Measurements from ENCODE around the gene TRIM17. TPM values are rescaled to one million over a fixed set of nuclear protein-coding genes. Genes with fewer than 3 reads are reported as not detected.

TRIM17 gene
- total RNA-seq, 4 donors from 2014 or later: 1.2 to 3.8 (median 2.8) TPM

GRCh38 chr1:228453022-228453560, 36.4 kb upstream of the TRIM17 start:
- 85% methylated on average over 10 of the region's 10 CpGs for WGBS
- DNase-seq (ENCODE audit: low spot score in 2 of 2): no peak
- no peak overlapping the region for H3K4me3 ChIP-seq
- no peak for TF ChIP-seq EP300 (IDR thresholded peaks at IDR 0.05)
- TF ChIP-seq POLR2AphosphoS5 (IDR thresholded peaks at IDR 0.05): no peak
- no peak for TF ChIP-seq CTCF (IDR thresholded peaks at IDR 0.05)
- no peak for TF ChIP-seq POLR2A (IDR thresholded peaks at IDR 0.05)
- peaks cover 21% of the 10 kb centered on the region for H3K4me1 ChIP-seq
- no peaks in the 10 kb centered on the region for H3K9me3 ChIP-seq
- no peak overlapping the region for H3K27ac ChIP-seq
- no peaks in the 10 kb centered on the region for H3K36me3 ChIP-seq
- peaks cover 2% of the 10 kb centered on the region for H3K27me3 ChIP-seq

GRCh38 chr1:228452194-228453021, 35.7 kb upstream of the TRIM17 start:
- Histone ChIP-seq H3K4me3 (no peak overlapping the region), H3K27me3 (peaks cover 4% of the 10 kb centered on the region), H3K4me1 (peaks cover 15% of the 10 kb centered on the region), H3K9me3 (no peaks in the 10 kb centered on the region), H3K27ac (no peak overlapping the region), H3K36me3 (no peaks in the 10 kb centered on the region)
- TF ChIP-seq POLR2A (IDR thresholded peaks at IDR 0.05) (no peak), POLR2AphosphoS5 (IDR thresholded peaks at IDR 0.05) (no peak), EP300 (IDR thresholded peaks at IDR 0.05) (no peak), CTCF (IDR thresholded peaks at IDR 0.05) (no peak)
- WGBS: 77% methylated on average over 5 of the region's 10 CpGs
- DNase-seq (ENCODE audit: low spot score in 2 of 2): no peak

GRCh38 chr1:228450200-228450599, 33.5 kb upstream of the TRIM17 start:
- Histone ChIP-seq H3K27me3 (peaks cover 23% of the 10 kb centered on the region), H3K27ac (no peak overlapping the region), H3K4me1 (peaks cover 10% of the 10 kb centered on the region), H3K4me3 (no peak overlapping the region), H3K9me3 (no peaks in the 10 kb centered on the region), H3K36me3 (no peaks in the 10 kb centered on the region)
- no peak for TF ChIP-seq CTCF (IDR thresholded peaks at IDR 0.05)
- no peak for TF ChIP-seq POLR2A (IDR thresholded peaks at IDR 0.05)
- TF ChIP-seq POLR2AphosphoS5 (IDR thresholded peaks at IDR 0.05): no peak
- no peak for TF ChIP-seq EP300 (IDR thresholded peaks at IDR 0.05)
- 91% methylated on average over 10 of the region's 11 CpGs for whole genome bisulfite sequencing
- no peak for DNase-seq (ENCODE audit: low spot score in 2 of 2)

GRCh38 chr1:228448372-228448771, 31.7 kb upstream of the TRIM17 start:
- H3K4me1 ChIP-seq: peaks cover 10% of the 10 kb centered on the region
- no peak for TF ChIP-seq CTCF (IDR thresholded peaks at IDR 0.05)
- no peak for TF ChIP-seq EP300 (IDR thresholded peaks at IDR 0.05)
- no peak for TF ChIP-seq POLR2AphosphoS5 (IDR thresholded peaks at IDR 0.05)
- TF ChIP-seq POLR2A (IDR thresholded peaks at IDR 0.05): no peak
- WGBS: 84% methylated on average over 6 of the region's 6 CpGs
- H3K27me3 ChIP-seq: peaks cover 42% of the 10 kb centered on the region
- no peaks in the 10 kb centered on the region for H3K36me3 ChIP-seq
- H3K4me3 ChIP-seq: no peak overlapping the region
- H3K9me3 ChIP-seq: no peaks in the 10 kb centered on the region
- no peak overlapping the region for H3K27ac ChIP-seq
- DNase-seq (ENCODE audit: low spot score in 2 of 2): no peak

GRCh38 chr1:228446852-228447251, 30.2 kb upstream of the TRIM17 start:
- WGBS: 69% methylated on average over 15 of the region's 15 CpGs
- H3K4me3 ChIP-seq: no peak overlapping the region
- H3K27ac ChIP-seq: no peak overlapping the region
- peaks cover 10% of the 10 kb centered on the region for H3K4me1 ChIP-seq
- H3K27me3 ChIP-seq: peaks cover 54% of the 10 kb centered on the region
- H3K36me3 ChIP-seq: no peaks in the 10 kb centered on the region
- H3K9me3 ChIP-seq: no peaks in the 10 kb centered on the region
- TF ChIP-seq EP300 (IDR thresholded peaks at IDR 0.05): no peak
- no peak for TF ChIP-seq POLR2AphosphoS5 (IDR thresholded peaks at IDR 0.05)
- TF ChIP-seq POLR2A (IDR thresholded peaks at IDR 0.05): no peak
- no peak for TF ChIP-seq CTCF (IDR thresholded peaks at IDR 0.05)
- DNase-seq (ENCODE audit: low spot score in 2 of 2): no peak

Data from suprapubic skin (tissue), 4 donors.